Kidney (tissue), 14 donors: Measurements from ENCODE around the gene SPG7. TPM values are rescaled to one million over a fixed set of nuclear protein-coding genes. Genes with fewer than 3 reads are reported as not detected.

Experiments
- DNase-seq, 5 donors: peaks; one replicate each; pipeline ENCODE4 v3.0.0-alpha.2; 2013 to 2020
- FAIRE-seq: peaks from 2 replicates; lab custom pipeline; 2012; peaks lifted over from hg19 to GRCh38; lab: Jason Lieb, UNC
- H3K27ac ChIP-seq, 2 donors: one replicate each; pipeline ENCODE4 v1.7.0; 2013; ENCODE audit warnings: low read depth in 2 of 2, low read length in 2 of 2, inconsistent platforms in 1 of 2
- H3K27me3 ChIP-seq: one replicate; pipeline ENCODE4 v1.7.1; 2013; ENCODE audit warnings: low read length, inconsistent platforms; ENCODE audit not compliant: control insufficient read depth, insufficient read depth
- H3K36me3 ChIP-seq, 3 donors: one replicate each; pipeline versions ENCODE4 v1.7.0 to v1.7.1; 2013; ENCODE audit warnings: low read length in 3 of 3, control low read depth in 1 of 3, inconsistent platforms in 1 of 3; ENCODE audit not compliant: insufficient read depth in 3 of 3, control insufficient read depth in 2 of 3
- H3K4me1 ChIP-seq, 3 donors: one replicate each; pipeline versions ENCODE4 v1.7.0 to v1.7.1; 2013; ENCODE audit warnings: low read length in 3 of 3, inconsistent platforms in 1 of 3, low read depth in 1 of 3; ENCODE audit not compliant: control insufficient read depth in 2 of 3, insufficient read depth in 2 of 3
- H3K4me3 ChIP-seq, 3 donors: one replicate each; pipeline versions ENCODE4 v1.7.0 to v1.8.1; 2013; ENCODE audit warnings: low read length in 3 of 3, control low read depth in 1 of 3, inconsistent platforms in 1 of 3
- H3K9ac ChIP-seq, 3 donors: one replicate each; pipeline versions ENCODE4 v1.7.0 to v1.7.1; 2013; ENCODE audit warnings: low read length in 3 of 3, control low read depth in 1 of 3, inconsistent platforms in 1 of 3
- H3K9me3 ChIP-seq, 3 donors: one replicate each; pipeline versions ENCODE4 v1.7.0 to v1.7.1; 2013; ENCODE audit warnings: low read length in 3 of 3, control low read depth in 1 of 3, inconsistent platforms in 1 of 3; ENCODE audit not compliant: control insufficient read depth in 2 of 3, insufficient read depth in 1 of 3
- CTCF ChIP-seq: IDR thresholded peaks from 3 replicates; pipeline ENCODE4 v1.5.1; 2012; ENCODE audit warnings: mild to moderate bottlenecking, moderate library complexity, borderline replicate concordance; ENCODE audit not compliant: insufficient read depth; ENCODE audit errors: extremely low read depth
- intact Hi-C: fragments of 100-400 bp; cut with DNase I; formaldehyde crosslinking; loops from one replicate; pipeline ENCODE4 v1.11.1; 2022
- polyA plus RNA-seq: library from polyadenylated mRNA; stranded (reverse); fragments of 350-450 nt; fragmentation: Illumina TruSeq; extraction: RNeasy Lipid Tissue Mini Kit (QIAGEN cat#74804); gene quantifications from one replicate; pipeline ENCODE4 v1.2.3, GENCODE V29; 2014; ENCODE audit warnings: low read depth, low replicate concordance; ENCODE audit not compliant: insufficient read depth
- total RNA-seq: library from RNA; stranded (reverse); fragmentation: NEBNext Ultra II Directional; extraction: Animal tissue kit (Norgen Biotek cat#: 25700); gene quantifications from one replicate; pipeline ENCODE4 v1.2.1, GENCODE V29; 2021
- donor health status: control.
- donor health status: control.
- donor health status: control.
- donor health status: control.
- donor health status: control.
- donor health status: DM: yes; HTN: yes; CAD: no.
- donor health status: Normal renal cell carcinoma (clear cell type).

Gene SPG7
- total and polyA plus RNA-seq, 2 donors from 2014 or later = 71.0 to 108 TPM

- no peak for TF ChIP-seq CTCF
- Histone ChIP-seq H3K27ac (no peak overlapping the region), H3K36me3 (no peaks in the 10 kb centered on the region), H3K9ac (no peak overlapping the region), H3K4me3 (no peak overlapping the region), H3K4me1 (peaks cover 0 to 17% (median 8%) of the 10 kb centered on the region in 3 donors), H3K27me3 (no peaks in the 10 kb centered on the region), H3K9me3 (no peaks in the 10 kb centered on the region)
- FAIRE-seq (no peak), DNase-seq (no peak)
- intact Hi-C loops = no loop called here
These were observed 29.5 kb upstream of the SPG7 start for GRCh38 chr16:89478576-89479221.

GRCh38 chr16:89481356-89481955 lies 26.7 kb upstream of the SPG7 start:
- H3K27me3 ChIP-seq = no peaks in the 10 kb centered on the region
- H3K27ac ChIP-seq = no peak overlapping the region
- H3K4me1 ChIP-seq = peaks cover 0 to 23% (median 0%) of the 10 kb centered on the region in 3 donors

GRCh38 chr16:89482150-89482816 lies 25.9 kb upstream of the SPG7 start:
- Histone ChIP-seq H3K36me3 (no peaks in the 10 kb centered on the region), H3K4me1 (peaks cover 0 to 21% (median 0%) of the 10 kb centered on the region in 3 donors), H3K9ac (no peak overlapping the region), H3K27me3 (no peaks in the 10 kb centered on the region), H3K27ac (no peak overlapping the region), H3K4me3 (no peak overlapping the region), H3K9me3 (no peaks in the 10 kb centered on the region)
- no peak for TF ChIP-seq CTCF
- FAIRE-seq (no peak), DNase-seq (no peak)
- intact Hi-C loops = no loop called here

More at GRCh38 chr16:89481356-89481955, 26.7 kb upstream of the SPG7 start:
- Histone ChIP-seq H3K4me3 (no peak overlapping the region), H3K36me3 (no peaks in the 10 kb centered on the region), H3K9me3 (no peaks in the 10 kb centered on the region), H3K9ac (no peak overlapping the region)
- no peak for TF ChIP-seq CTCF
- FAIRE-seq (no peak), DNase-seq (no peak)
- intact Hi-C loops = no loop called here
